GM19328 (cell line): ENCODE measurements around the gene SPEM3.
"Not testable (repeated sequence)": the region's sequence is repeated elsewhere in the genome, so short reads cannot be mapped to it uniquely, and the experiment has no call there.

Source experiments
- ATAC-seq: cut with Tn5 transposase; IDR thresholded peaks from one replicate; pipeline ENCODE4 v1.9.1; 2021; ENCODE audit warnings: mild to moderate bottlenecking, moderate library complexity; ENCODE audit not compliant: unreplicated experiment

The SPEM3 gene

DNA sequence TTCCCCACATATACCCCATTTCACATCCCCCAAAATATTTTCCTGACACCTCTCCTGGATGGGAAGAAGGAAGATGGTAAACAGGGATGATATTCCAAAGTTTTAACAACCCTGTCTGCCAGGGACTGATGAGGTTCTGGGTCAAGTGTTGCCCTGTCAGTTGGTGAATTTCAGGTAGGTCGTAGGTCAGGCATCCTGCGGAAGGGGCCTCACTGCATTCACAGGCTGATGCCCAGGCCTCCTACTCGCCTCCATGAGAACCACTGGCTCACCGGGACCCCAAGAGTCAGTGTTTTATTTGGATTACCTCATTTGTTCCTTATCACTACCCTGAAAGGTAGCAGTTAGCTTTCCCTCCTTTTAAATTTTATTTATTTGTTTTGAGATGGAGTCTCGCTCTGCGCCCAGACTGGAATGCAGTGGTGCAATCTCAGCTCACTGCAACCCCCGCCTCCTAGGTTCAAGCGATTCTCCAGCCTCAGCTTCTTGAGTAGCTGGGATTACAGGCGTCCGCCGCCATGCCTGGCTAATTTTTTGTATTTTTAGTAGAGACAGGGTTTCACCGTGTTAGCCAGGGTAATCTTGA, 40.2 kb downstream of the SPEM3 start:
- no peak for ATAC-seq

DNA sequence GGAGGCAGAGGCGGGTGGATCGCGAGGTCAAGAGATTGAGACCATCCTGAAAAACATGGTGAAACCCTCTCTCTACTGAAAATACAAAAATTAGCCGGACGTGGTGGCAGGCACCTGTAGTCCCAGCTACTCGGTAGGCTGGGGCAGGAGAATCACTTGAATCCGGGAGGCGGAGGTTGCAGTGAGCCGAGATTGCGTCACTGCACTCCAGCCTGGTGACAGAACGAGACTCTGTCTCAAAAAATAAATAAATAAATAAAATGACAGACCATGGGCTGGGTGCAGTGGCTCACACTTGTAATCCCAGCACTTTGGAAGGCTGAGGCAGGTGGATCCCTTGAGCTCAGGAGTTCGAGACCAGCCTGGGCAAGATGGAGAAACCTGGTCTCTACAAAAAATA, 41.2 kb downstream of the SPEM3 start:
- ATAC-seq = not testable (repeated sequence)

DNA sequence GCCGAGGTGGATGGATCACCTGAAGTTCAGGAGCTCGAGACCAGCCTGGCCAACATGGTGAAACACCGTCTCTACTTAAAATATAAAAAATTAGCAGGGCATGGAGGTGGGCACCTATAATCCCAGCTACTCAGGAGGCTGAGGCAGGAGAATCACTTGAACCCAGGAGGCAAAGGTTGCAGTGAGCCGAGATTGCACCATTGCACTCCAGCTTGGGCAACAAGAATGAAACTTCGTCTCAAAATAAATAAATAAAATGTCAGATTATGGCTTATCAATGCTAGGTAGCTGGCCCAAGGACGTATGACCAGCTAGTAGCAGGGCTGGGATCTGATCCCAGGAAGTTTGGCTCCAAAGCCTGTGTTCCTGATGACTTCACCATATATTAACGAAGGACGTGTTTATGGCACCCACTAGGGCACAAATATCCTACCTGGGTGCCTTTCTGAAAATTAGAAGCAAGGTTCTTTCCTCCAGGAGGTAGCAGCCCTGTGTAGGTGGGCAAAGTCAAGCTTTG, 41.9 kb downstream of the SPEM3 start:
- not testable (repeated sequence) for ATAC-seq

DNA sequence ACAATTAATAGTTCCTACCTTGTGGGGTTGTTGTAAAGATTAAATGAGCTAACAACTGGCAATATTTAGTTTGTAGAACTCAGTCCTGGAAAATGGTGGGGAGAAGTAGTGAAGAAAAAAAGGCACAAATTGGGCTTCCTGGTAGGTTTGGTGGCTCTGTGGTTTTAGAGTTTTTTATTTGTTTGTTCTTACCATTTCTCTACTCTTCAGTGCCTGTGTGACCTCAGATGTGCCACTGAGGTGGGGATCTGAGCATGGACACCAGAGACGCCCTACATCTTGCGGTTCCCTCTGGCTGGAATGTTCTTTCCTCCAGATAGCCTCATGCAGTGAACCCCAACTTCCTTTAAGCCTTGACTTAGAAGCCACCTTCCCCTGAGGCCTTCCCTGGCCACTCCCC, 43.1 kb downstream of the SPEM3 start:
- no peak for ATAC-seq

DNA sequence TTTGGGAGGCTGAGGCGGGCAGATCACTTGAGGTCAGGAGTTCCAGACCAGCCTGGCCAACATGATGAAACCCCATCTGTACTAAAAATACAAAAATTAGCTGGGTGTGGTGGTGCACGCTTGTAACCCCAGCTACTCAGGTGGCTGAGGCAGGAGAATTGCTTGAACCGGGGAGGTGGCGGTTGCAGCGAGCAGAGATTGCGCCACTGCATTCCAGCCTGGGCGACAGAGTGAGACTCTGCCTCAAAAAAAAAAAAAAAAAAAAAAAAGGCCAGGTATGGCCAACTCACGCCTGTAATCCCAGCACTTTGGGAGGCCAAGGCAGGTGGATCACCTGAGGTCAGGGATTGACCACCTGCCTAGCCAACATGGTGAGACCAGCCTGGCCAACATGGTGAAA, 46.1 kb downstream of the SPEM3 start:
- not testable (repeated sequence) for ATAC-seq

DNA sequence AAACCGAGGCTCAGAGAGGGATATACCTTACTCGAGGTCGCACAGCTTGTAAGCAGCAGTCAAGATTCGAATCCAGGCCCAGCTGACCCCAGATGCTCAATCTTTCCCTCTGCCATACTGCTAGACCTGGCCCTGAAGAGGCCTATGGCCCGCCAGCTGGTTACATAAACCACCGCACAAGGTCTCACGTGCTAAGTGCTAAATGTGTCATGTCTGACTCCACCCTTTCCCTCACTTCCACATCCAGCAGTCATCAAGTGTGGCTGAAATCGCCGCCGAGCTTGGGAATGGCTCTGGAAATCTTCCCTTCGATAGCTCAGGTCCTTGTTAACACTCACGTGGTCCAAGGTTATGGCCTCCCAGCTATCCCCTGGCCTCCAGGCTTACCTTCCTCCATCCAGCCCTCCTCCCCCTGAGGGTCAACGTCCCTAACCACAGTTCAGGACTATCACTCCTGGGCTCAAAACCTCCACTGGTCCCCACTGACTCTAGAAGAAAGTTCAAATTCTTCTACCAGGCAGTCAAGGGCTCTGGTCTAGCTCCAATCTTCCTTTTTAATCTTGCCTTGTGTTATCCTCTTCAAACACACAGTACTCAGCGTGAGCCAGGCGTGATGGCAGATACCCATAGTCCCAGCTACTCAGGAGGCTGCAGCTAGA, 47.2 kb downstream of the SPEM3 start:
- ATAC-seq = no peak

DNA sequence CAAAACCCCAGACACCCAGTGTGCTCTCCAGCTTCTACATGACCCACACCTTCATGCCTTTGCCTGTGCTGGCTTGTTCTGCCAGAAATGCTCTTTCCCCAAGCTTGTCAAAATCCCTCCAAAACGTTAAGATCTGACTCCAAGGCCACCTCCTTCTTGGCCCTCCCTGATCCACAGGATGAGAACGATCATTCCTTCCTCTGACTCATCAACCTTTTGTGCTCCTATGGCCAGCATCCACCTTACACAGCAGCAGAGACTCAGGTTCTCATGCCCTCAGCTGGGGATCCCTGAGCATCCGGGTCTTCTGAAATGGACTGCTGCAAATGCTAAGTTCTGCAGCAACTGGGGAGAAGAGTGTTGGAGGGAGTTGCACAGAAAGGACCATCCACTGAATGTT, 47.8 kb downstream of the SPEM3 start:
- no peak for ATAC-seq

DNA sequence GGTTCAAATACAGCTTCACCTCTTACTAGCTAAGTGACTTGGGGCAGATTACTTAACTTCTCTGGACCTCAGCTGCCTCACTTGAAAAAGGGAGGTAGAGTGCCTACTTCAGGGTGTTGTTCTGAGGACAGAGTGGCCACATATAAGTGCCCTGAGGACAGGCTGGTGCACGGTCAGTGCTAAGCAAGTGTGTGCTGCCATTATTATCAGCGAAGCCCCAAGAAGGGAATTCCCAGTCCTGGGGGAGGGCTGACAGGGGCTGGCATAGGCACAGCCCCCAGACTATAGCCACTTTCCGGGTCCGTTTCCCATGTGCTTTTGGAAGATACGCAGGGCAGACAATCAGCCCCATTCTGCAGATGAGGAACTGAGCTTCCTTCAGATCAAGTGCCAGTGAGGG, 48.3 kb downstream of the SPEM3 start:
- no peak for ATAC-seq

DNA sequence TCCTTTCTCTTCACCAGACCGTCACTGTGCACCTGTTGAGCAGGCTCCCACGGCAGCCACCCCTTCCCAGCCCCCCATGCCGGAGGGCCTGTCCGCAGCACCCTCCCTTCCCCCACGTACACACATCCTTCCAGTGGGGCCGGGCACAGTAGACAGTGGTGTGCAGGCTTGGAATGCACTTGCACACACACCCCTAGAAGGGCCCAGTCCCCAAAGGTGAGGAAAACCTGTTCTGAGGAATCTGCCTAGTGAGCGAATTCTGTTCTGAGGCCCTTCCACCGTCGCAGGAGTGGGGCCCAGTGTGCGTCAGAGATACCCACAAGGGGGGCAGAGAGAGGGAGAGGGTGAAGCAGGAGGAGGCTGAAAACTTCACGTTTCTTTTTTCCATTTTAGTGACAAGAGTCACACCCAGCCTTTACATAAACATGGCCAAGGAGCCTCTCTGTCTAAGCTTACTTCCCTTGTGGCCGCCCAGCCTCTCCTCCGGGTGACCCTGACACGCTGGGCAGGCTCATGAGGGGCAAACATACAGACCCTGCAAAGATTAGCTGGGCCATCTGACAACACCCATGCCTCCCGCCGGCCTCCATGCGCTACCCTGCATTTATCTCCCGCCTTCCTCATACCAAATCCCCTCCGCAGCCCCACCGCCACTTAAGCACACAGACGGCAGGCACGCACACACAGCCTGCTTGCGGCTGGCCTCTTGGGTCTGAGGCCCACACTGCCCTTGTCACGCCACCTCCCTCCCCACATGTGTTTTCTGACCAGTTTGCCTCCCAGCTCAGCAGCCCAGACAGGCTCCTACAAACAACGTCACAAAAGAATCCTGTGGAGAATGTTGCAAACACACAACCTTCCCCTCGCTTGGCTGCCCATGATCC, 49.0 kb downstream of the SPEM3 start:
- ATAC-seq = no peak

DNA sequence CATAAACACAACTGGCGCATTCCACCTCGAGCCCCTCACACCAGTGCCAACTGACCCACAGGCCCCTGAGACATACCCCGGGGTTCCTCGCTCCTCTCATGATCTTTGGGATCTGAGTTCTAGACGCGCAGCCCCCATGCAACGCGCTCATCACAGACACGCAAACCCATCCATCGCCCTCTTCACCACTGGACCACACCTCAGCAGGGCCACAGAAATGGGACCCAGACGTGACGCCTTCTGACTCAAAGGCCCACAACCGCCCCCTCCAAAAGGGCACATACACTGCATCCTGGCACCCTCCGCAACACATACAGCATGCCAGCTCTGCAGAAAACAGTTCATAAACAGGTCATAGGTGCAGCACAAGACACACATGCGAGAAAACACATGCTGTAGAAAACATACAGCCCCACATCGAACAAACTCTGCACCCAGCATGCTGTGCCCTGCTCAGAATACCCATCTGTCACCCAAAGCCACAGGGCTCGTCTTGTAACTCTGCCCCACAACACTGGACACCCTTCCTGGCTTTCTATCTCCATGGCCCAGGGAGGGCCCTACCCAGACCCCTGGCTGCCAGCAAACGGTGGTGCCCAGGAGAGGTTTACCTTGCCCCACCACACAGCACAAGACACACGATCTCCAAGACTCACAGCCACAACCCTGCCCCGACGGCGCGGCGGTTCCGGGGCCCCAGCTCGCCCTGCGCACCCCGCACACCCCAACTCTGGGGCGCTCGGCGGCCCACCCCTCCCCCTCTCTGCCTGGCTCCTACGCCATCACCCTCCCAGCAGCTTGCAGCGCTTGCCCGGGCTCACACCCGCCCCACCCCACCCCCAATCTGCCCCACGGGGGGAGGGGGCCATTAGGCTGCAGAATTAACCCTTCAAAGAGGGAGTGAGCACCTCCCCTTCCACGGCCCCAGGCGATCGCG, 49.9 kb downstream of the SPEM3 start:
- no peak for ATAC-seq

DNA sequence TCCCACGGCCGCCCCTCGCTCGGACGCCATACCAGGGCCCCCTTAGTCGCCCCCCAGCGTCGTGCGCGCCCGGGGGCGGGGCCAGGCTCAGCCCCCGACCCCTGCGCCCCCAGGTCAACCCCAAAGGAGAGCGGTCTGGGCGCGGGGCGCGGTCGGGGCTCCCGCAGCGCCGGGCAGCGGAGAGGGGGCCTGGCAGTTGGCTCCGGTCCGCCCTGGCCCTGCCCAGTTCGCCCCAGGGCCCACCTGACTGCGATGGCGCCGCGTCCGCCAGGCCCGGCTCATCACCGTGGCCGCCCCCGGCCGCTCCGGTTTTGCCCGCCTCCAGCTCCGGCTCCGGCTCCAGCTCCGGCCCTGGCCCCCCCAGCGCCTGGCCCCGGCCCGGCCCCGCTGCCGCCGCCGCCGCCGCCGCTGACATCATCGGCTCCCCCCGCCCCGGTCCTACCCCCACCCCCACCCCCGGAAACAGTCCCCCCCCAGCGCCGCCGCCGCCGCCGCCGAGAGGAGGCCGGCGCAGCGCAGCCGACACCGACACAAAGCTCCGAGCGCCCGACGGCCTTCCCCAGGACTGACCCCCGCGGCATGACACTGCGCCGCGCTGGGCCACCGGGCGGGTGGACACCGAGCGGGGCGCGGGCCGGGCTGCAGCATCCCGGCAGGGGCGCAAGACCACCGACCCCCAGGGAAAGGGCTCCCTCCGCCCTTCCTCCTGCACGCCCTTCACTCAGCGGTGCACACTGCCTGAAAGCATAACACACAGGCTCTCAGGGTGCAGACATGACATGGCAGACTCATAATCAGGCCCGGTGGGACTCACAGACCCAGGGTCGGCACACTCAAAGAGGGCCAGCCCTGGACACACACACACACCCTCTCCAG, 50.8 kb downstream of the SPEM3 start, which contains the start of gene ZBTB4:
Gene ZBTB4, minus strand, starts transcription at position 419 of the 876 bp plus-strand sequence. CDS start 12,830 bp downstream, outside the sequence.
- no peak for ATAC-seq

DNA sequence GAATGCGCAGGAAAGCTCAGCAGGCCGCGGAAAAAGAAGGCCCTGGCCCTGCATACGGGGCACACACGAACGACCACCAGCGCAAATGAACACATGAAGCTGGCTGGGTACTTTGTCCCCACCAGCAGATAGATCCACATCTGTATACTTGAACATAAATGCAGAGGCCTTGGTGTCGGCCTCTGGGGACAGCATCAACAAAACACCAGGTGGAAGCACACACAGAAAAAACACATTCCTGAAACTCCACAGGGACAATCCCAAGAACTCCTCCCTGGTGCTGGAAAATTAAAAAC, 51.4 kb downstream of the SPEM3 start:
- no peak for ATAC-seq

DNA sequence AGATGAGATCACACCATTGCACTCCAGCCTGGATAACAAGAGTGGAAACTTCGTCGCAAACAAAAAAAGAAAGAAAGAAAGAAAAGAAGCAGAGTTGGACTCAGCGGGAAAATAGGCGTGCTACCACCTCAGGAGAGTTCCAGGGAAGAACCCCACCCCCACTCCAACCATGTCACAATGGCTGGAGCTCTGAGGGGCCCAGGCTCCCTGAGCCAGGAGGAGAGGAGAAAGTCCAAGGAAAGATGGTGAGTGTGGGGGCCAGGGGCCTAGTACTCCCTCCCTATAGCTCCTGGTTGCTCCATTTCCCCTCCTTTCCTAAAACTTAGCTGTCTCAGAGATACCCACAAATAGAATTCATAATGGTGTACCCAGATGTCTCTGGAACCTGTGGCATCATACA, 52.6 kb downstream of the SPEM3 start, which contains the start of gene SLC35G6:
Gene SLC35G6, plus strand, starts transcription at position 172 of the 400 bp plus-strand sequence. Its CDS starts 71 bp downstream, at position 243.
- ATAC-seq = not testable (repeated sequence)

DNA sequence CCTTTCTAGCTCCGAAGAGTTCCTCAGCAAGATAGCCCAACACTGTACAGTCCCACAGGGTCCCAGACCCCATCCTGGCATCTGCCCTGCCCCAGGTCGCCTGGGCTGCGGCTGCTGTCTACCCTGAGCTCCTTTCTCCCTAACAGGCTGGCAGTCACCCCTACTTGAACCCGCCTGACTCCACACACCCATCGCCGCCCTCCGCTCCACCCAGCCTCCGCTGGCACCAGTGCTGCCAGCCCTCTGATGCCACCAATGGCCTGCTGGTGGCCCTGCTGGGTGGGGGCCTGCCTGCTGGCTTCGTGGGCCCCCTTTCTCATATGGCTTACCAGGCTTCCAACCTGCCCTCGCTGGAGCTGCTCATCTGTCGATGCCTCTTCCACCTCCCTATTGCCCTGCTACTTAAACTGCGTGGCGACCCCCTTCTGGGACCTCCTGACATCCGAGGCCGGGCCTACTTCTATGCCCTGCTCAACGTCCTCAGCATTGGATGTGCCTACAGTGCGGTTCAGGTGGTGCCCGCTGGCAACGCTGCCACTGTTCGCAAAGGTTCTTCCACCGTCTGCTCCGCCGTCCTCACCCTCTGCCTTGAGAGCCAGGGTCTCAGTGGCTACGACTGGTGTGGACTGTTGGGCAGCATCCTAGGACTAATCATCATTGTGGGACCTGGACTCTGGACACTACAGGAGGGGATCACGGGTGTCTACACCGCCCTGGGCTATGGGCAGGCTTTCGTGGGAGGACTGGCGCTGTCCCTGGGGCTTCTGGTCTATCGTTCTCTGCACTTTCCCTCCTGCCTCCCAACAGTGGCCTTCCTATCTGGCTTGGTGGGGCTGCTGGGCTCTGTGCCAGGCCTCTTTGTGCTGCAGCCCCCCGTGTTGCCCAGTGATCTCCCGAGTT, 53.4 kb downstream of the SPEM3 start:
- ATAC-seq = not testable (repeated sequence)
